ENCODE results near the gene MYL5. TPM values are rescaled to one million over a fixed set of nuclear protein-coding genes. Genes with fewer than 3 reads are reported as not detected.

The MYL5 gene
- total RNA-seq, 1 experiment from 2014 or later, result 11.7 TPM

DNA sequence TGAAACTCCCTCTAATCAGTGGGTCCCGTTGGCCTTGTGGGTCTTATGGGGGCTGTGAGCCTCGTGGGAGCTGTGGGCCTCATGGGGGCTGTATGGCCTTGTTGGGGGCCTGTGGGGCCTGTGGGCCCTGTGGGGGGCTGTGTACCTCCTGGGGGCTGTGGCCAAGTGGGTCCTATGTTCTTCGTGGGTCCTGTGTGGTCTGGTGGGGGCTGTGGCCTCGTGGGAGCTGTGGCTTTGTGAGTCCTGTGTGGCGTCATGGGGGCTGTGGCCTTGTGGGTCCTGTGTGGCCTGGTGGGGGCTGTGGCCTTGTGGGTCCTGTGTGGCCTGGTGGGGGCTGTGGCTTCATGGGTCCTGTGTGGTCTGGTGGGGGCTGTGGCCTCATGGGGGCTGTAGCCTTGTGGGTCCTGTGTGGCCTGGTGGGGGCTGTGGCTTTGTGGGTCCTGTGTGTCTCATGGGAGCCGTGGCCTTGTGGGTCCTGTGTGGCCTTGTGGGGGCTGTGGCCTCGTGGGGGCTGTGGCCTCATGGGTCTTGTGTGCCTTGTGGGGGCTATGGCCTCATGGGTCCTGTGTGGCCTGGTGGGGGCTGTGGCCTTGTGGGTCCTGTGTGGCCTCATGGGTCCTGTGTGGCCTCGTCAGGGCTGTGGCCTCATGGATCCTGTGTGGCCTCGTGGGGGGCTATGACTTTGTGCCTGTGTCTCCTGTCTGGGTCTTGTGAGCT is 38.7 kb downstream of the MYL5 start:
- no TSS peak for BruUV-seq (replicated peaks)
- peaks cover 10% of the 10 kb centered on the region for H3K36me3 ChIP-seq (ENCODE audit: insufficient read depth, low read length, poor library complexity, severe bottlenecking)
- H3K9me3 ChIP-seq (ENCODE audit: low read depth, low read length, poor library complexity, severe bottlenecking), result no peaks in the 10 kb centered on the region
- intact Hi-C loops (cut with micrococcal nuclease; ENCODE audit: unreplicated experiment), result no loop called here
- no peaks in the 10 kb centered on the region for H3K27me3 ChIP-seq (replicated peaks; ENCODE audit: insufficient read depth, low read depth, low read length, poor library complexity)
- no peak for DNase-seq (ENCODE audit: low spot score)
- no peaks in the 10 kb centered on the region for H3K4me1 ChIP-seq (ENCODE audit: insufficient read depth, low read length, poor library complexity, severe bottlenecking)
- ChIA-PET POLR2A (ENCODE audit: low non-redundant PET) (no interaction called here), CTCF (no interaction called here)
- H3K27ac ChIP-seq (ENCODE audit: low read depth, low read length, poor library complexity, severe bottlenecking), result no peak overlapping the region
- no peak overlapping the region for H3K4me3 ChIP-seq (ENCODE audit: low read depth, low read length, poor library complexity, severe bottlenecking)
- TF ChIP-seq, protein P1, sequence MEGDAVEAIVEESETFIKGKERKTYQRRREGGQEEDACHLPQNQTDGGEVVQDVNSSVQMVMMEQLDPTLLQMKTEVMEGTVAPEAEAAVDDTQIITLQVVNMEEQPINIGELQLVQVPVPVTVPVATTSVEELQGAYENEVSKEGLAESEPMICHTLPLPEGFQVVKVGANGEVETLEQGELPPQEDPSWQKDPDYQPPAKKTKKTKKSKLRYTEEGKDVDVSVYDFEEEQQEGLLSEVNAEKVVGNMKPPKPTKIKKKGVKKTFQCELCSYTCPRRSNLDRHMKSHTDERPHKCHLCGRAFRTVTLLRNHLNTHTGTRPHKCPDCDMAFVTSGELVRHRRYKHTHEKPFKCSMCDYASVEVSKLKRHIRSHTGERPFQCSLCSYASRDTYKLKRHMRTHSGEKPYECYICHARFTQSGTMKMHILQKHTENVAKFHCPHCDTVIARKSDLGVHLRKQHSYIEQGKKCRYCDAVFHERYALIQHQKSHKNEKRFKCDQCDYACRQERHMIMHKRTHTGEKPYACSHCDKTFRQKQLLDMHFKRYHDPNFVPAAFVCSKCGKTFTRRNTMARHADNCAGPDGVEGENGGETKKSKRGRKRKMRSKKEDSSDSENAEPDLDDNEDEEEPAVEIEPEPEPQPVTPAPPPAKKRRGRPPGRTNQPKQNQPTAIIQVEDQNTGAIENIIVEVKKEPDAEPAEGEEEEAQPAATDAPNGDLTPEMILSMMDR (conservative IDR thresholded peaks at IDR 0.05; ENCODE audit: low read depth, low read length), result no peak
- no peak for TF ChIP-seq EZH2 (IDR thresholded peaks at IDR 0.05; ENCODE audit: borderline replicate concordance, low read depth, low read length, poor library complexity, severe bottlenecking)

GRCh38 chr4:714087-714486 is 39.7 kb downstream of the MYL5 start:
- TF ChIP-seq EZH2 (IDR thresholded peaks at IDR 0.05; ENCODE audit: borderline replicate concordance, low read depth, low read length, poor library complexity, severe bottlenecking), result no peak
- TF ChIP-seq, protein P1 (conservative IDR thresholded peaks at IDR 0.05; ENCODE audit: low read depth, low read length), result no peak
- H3K4me1 ChIP-seq (ENCODE audit: insufficient read depth, low read length, poor library complexity, severe bottlenecking), result no peaks in the 10 kb centered on the region
- CTCF ChIA-PET, result no interaction called here
- no peaks in the 10 kb centered on the region for H3K27me3 ChIP-seq (replicated peaks; ENCODE audit: insufficient read depth, low read depth, low read length, poor library complexity)
- peaks cover 2% of the 10 kb centered on the region for H3K36me3 ChIP-seq (ENCODE audit: insufficient read depth, low read length, poor library complexity, severe bottlenecking)
- no peaks in the 10 kb centered on the region for H3K9me3 ChIP-seq (ENCODE audit: low read depth, low read length, poor library complexity, severe bottlenecking)
- no peak overlapping the region for H3K4me3 ChIP-seq (ENCODE audit: low read depth, low read length, poor library complexity, severe bottlenecking)
- no peak for DNase-seq (ENCODE audit: low spot score)
- intact Hi-C loops (cut with micrococcal nuclease; ENCODE audit: unreplicated experiment), result no loop called here
- H3K27ac ChIP-seq (ENCODE audit: low read depth, low read length, poor library complexity, severe bottlenecking), result no peak overlapping the region
- POLR2A ChIA-PET (ENCODE audit: low non-redundant PET), result no interaction called here
- BruUV-seq (replicated peaks), result no TSS peak

GRCh38 chr4:717601-718320 is 43.4 kb downstream of the MYL5 start:
- intact Hi-C loops (cut with micrococcal nuclease; ENCODE audit: unreplicated experiment), result no loop called here
- TF ChIP-seq EZH2 (IDR thresholded peaks at IDR 0.05; ENCODE audit: borderline replicate concordance, low read depth, low read length, poor library complexity, severe bottlenecking), result no peak
- TF ChIP-seq, protein P1 (conservative IDR thresholded peaks at IDR 0.05; ENCODE audit: low read depth, low read length), result no peak
- H3K27me3 ChIP-seq (replicated peaks; ENCODE audit: insufficient read depth, low read depth, low read length, poor library complexity), result no peaks in the 10 kb centered on the region
- no peak overlapping the region for H3K27ac ChIP-seq (ENCODE audit: low read depth, low read length, poor library complexity, severe bottlenecking)
- BruUV-seq (replicated peaks), result no TSS peak
- peaks cover 12% of the 10 kb centered on the region for H3K4me1 ChIP-seq (ENCODE audit: insufficient read depth, low read length, poor library complexity, severe bottlenecking)
- ChIA-PET CTCF (no interaction called here), POLR2A (ENCODE audit: low non-redundant PET) (no interaction called here)
- no peak for DNase-seq (ENCODE audit: low spot score)
- H3K36me3 ChIP-seq (ENCODE audit: insufficient read depth, low read length, poor library complexity, severe bottlenecking), result peaks cover 1% of the 10 kb centered on the region
- no peak overlapping the region for H3K4me3 ChIP-seq (ENCODE audit: low read depth, low read length, poor library complexity, severe bottlenecking)
- H3K9me3 ChIP-seq (ENCODE audit: low read depth, low read length, poor library complexity, severe bottlenecking), result no peaks in the 10 kb centered on the region

Data from A673 (cell line).